Spleen (tissue), 11 donors: ENCODE data around the gene SNAPC2. TPM values are rescaled to one million over a fixed set of nuclear protein-coding genes. Genes with fewer than 3 reads are reported as not detected.
A peak's percentile ranks its signal among the peaks of the same experiment; 100 is the strongest.

Source experiments
- DNase-seq: peaks from one replicate; pipeline ENCODE4 v3.0.0-alpha.2; 2020
- H3K27ac ChIP-seq, 8 donors: fragments of 200-600 bp; sonication (generic) in 7 of 8; 1 replicate in 4 of 8; 2 replicates in 4 of 8; pipeline versions ENCODE4 v1.5.0 to v1.8.0; 2016 to 2021; ENCODE audit warnings: inconsistent platforms in 4 of 8, mild to moderate bottlenecking in 4 of 8, moderate library complexity in 1 of 8
- H3K27me3 ChIP-seq, 7 donors: fragments of 200-600 bp; sonication (generic) in 6 of 7; replicated peaks in 1 of 7; 1 replicate in 4 of 7; 2 replicates in 3 of 7; pipeline versions ENCODE4 v1.5.0 to v1.8.0; 2016 to 2021; ENCODE audit warnings: inconsistent platforms in 3 of 7, mild to moderate bottlenecking in 1 of 7
- H3K36me3 ChIP-seq, 6 donors: fragments of 200-600 bp; sonication (generic) in 5 of 6; 1 replicate in 4 of 6; 2 replicates in 2 of 6; pipeline versions ENCODE4 v1.5.0 to v1.8.0; 2016 to 2021; ENCODE audit warnings: inconsistent platforms in 2 of 6
- H3K4me1 ChIP-seq, 6 donors: fragments of 200-600 bp; sonication (generic) in 5 of 6; 1 replicate in 3 of 6; 2 replicates in 3 of 6; pipeline versions ENCODE4 v1.5.0 to v1.8.0; 2016 to 2021; ENCODE audit warnings: inconsistent platforms in 3 of 6
- H3K4me3 ChIP-seq, 8 donors: fragments of 200-600 bp; sonication (generic) in 7 of 8; 1 replicate in 4 of 8; 2 replicates in 4 of 8; pipeline versions ENCODE4 v1.5.0 to v1.8.0; 2016 to 2021; ENCODE audit warnings: inconsistent platforms in 4 of 8, mild to moderate bottlenecking in 4 of 8, moderate library complexity in 2 of 8
- H3K9me3 ChIP-seq, 8 donors: fragments of 200-600 bp; sonication (generic) in 7 of 8; 1 replicate in 4 of 8; 2 replicates in 4 of 8; pipeline versions ENCODE4 v1.5.0 to v1.8.0; 2016 to 2021; ENCODE audit warnings: inconsistent platforms in 4 of 8
- POLR2A ChIP-seq, 3 donors: fragments of 450-650 bp; IDR thresholded peaks; one replicate each; pipeline ENCODE4 v1.5.1; 2017; ENCODE audit warnings: antibody characterized with exemption in 3 of 3, mild to moderate bottlenecking in 1 of 3
- POLR2AphosphoS5 ChIP-seq, 3 donors: sonication (generic); formaldehyde crosslinking; IDR thresholded peaks; one replicate each; pipeline ENCODE4 v1.5.1; 2017; ENCODE audit warnings: antibody characterized with exemption in 3 of 3
- WGBS, 5 donors: extraction: QIAGEN DNeasy Blood & Tissue Kit in 3 of 5; methylation state at CpG; one replicate each; pipeline versions ENCODE4 v1.1.5 to v1.1.7; 2013 to 2018; 5-methylcytosine and 5-hydroxymethylcytosine counted together
- intact Hi-C: fragments of 100-400 bp; cut with DNase I; formaldehyde crosslinking; loops from one replicate; pipeline ENCODE4 v1.15.0; 2023; ENCODE audit warnings: low total_unique reads
- polyA plus RNA-seq, 3 donors: library from polyadenylated mRNA; stranded (reverse); fragments of 200-250 nt; gene quantifications; one replicate each; pipeline ENCODE4 v1.2.1, GENCODE V29; 2013
- total RNA-seq, 7 donors: library from RNA; depleted of rRNA in 3 of 7; stranded (reverse); fragments of >200 nt in 3 of 7; fragmentation: NEBNext Ultra II Directional in 4 of 7; extraction: Animal tissue kit (Norgen Biotek cat#: 25700) in 4 of 7; gene quantifications; one replicate each; pipeline versions ENCODE4 v1.1.0 to v1.2.1, GENCODE V29; 2016 to 2021
- TF ChIP-seq, protein P1 (sequence below), 11 experiments: fragments of 200-600 bp in 7 of 11; fragments of 450-650 bp in 4 of 11; sonication (generic) in 4 of 11; IDR thresholded peaks in 8 of 11; conservative IDR thresholded peaks in 3 of 11; 1 replicate in 7 of 11; 2 replicates in 4 of 11; pipeline versions ENCODE4 v1.4.0 to v1.8.0; 2016 to 2021; ENCODE audit warnings: antibody characterized with exemption in 11 of 11, inconsistent platforms in 4 of 11, mild to moderate bottlenecking in 1 of 11
- donor health status: healthy with polysubstance abuse.
- donor health status: DM: no; HTN: no; CAD: no; lungs with moderate emphysema.
- donor health status: DM: no; HTN: no; CAD: no.
- donor health status: Bipolar disorder and iron deficiency.
- donor health status: healthy.
- donor health status: DM: no; HTN: no; CAD: no.
- donor health status: DM: yes; HTN: yes; CAD: no.

SNAPC2 gene
- total and polyA plus RNA-seq, 10 donors, result 13.1 to 23.9 (median 18.5) TPM

DNA sequence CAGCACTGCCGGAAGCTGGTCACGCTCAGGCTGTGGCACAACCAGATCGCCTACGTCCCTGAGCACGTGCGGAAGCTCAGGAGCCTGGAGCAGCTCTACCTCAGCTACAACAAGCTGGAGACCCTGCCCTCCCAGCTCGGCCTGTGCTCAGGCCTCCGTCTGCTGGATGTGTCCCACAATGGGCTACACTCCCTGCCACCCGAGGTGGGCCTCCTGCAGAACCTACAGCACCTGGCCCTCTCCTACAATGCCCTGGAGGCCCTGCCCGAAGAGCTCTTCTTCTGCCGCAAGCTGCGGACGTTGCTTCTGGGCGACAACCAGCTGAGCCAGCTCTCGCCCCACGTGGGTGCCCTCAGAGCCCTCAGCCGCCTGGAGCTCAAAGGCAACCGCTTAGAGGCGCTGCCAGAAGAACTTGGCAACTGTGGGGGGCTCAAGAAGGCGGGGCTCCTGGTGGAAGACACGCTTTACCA is 19.7 kb upstream of the SNAPC2 start:
- H3K27ac ChIP-seq, result no peak overlapping the region
- H3K4me1 ChIP-seq, result peaks cover 13 to 25% (median 21%) of the 10 kb centered on the region in 6 donors
- H3K9me3 ChIP-seq, result no peaks in the 10 kb centered on the region
- TF ChIP-seq, protein P1, sequence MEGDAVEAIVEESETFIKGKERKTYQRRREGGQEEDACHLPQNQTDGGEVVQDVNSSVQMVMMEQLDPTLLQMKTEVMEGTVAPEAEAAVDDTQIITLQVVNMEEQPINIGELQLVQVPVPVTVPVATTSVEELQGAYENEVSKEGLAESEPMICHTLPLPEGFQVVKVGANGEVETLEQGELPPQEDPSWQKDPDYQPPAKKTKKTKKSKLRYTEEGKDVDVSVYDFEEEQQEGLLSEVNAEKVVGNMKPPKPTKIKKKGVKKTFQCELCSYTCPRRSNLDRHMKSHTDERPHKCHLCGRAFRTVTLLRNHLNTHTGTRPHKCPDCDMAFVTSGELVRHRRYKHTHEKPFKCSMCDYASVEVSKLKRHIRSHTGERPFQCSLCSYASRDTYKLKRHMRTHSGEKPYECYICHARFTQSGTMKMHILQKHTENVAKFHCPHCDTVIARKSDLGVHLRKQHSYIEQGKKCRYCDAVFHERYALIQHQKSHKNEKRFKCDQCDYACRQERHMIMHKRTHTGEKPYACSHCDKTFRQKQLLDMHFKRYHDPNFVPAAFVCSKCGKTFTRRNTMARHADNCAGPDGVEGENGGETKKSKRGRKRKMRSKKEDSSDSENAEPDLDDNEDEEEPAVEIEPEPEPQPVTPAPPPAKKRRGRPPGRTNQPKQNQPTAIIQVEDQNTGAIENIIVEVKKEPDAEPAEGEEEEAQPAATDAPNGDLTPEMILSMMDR (IDR thresholded peaks at IDR 0.05 in 8 of 11, conservative IDR thresholded peaks at IDR 0.05 in 3 of 11), result no peak
- TF ChIP-seq POLR2A (IDR thresholded peaks at IDR 0.05) (no peak), POLR2AphosphoS5 (IDR thresholded peaks at IDR 0.05) (no peak)
- no peak for DNase-seq
- peaks cover 0 to 8% (median 0%) of the 10 kb centered on the region in 6 donors for H3K36me3 ChIP-seq
- WGBS, 5 donors, result 76 to 85% (median 80%) methylated on average over 12 to 21 of the region's 21 CpGs
- intact Hi-C loops, result no loop called here
- H3K4me3 ChIP-seq, result no peak overlapping the region
- peaks cover 0 to 17% (median 1%) of the 10 kb centered on the region in 7 donors for H3K27me3 ChIP-seq

DNA sequence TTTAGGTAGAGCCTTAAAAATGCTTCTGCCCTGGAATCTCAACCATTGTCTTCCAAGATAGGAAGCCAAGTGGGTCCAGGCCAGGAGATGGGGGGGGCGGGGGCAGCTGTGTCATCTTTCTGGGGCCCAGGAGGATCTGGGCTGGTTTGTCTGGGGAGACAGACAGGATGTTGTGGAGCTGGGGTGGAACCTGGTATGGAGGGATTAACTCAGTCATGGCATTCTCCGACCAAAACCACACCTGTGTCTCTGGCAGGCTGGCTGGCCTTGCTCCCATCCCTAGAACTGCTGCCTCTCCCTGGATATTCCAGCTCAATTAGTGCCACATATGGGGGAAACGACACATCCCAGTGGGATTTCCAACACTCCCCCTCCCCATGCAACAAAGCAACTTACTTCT is 19.2 kb upstream of the SNAPC2 start:
- 71 to 91% (median 80%) methylated on average over 3 of the region's 3 CpGs for WGBS, 5 donors

GRCh38 chr19:7901337-7901736 is 18.8 kb upstream of the SNAPC2 start:
- no peak for DNase-seq
- Histone ChIP-seq H3K27ac (no peak overlapping the region), H3K4me3 (no peak overlapping the region), H3K9me3 (no peaks in the 10 kb centered on the region), H3K27me3 (peaks cover 0 to 13% (median 0%) of the 10 kb centered on the region in 7 donors), H3K36me3 (peaks cover 0 to 17% (median 5%) of the 10 kb centered on the region in 6 donors), H3K4me1 (peaks cover 14 to 34% (median 29%) of the 10 kb centered on the region in 6 donors)
- 91 to 94% (median 93%) methylated on average over 7 of the region's 7 CpGs for WGBS, 5 donors
- intact Hi-C loops, result no loop called here
- TF ChIP-seq POLR2AphosphoS5 (IDR thresholded peaks at IDR 0.05) (no peak), POLR2A (IDR thresholded peaks at IDR 0.05) (no peak)
- TF ChIP-seq, protein P1 (IDR thresholded peaks at IDR 0.05 in 8 of 11, conservative IDR thresholded peaks at IDR 0.05 in 3 of 11), result no peak

More for the DNA sequence above, 19.2 kb upstream of the SNAPC2 start:
- Histone ChIP-seq H3K9me3 (no peaks in the 10 kb centered on the region), H3K27me3 (peaks cover 0 to 13% (median 0%) of the 10 kb centered on the region in 7 donors), H3K27ac (no peak overlapping the region), H3K36me3 (peaks cover 0 to 13% (median 1%) of the 10 kb centered on the region in 6 donors), H3K4me1 (peaks cover 14 to 30% (median 25%) of the 10 kb centered on the region in 6 donors), H3K4me3 (no peak overlapping the region)
- no peak for DNase-seq
- intact Hi-C loops, result no loop called here
- TF ChIP-seq POLR2AphosphoS5 (IDR thresholded peaks at IDR 0.05) (no peak), POLR2A (IDR thresholded peaks at IDR 0.05) (no peak)
- TF ChIP-seq, protein P1 (IDR thresholded peaks at IDR 0.05 in 8 of 11, conservative IDR thresholded peaks at IDR 0.05 in 3 of 11), result no peak

GRCh38 chr19:7902796-7903243 is 17.3 kb upstream of the SNAPC2 start:
- Histone ChIP-seq H3K27me3 (peaks cover 0 to 13% (median 0%) of the 10 kb centered on the region in 7 donors), H3K27ac (peak overlapping the region; percentile 83 to 95 (median 92)), H3K4me3 (peak overlapping the region; percentile 52 to 89 (median 74)), H3K4me1 (peaks cover 14 to 49% (median 41%) of the 10 kb centered on the region in 6 donors), H3K36me3 (peaks cover 0 to 31% (median 7%) of the 10 kb centered on the region in 6 donors), H3K9me3 (no peaks in the 10 kb centered on the region)
- TF ChIP-seq POLR2AphosphoS5 (IDR thresholded peaks at IDR 0.05), result no peak
- TF ChIP-seq, protein P1 (IDR thresholded peaks at IDR 0.05 in 8 of 11, conservative IDR thresholded peaks at IDR 0.05 in 3 of 11), result no peak
- no peak for TF ChIP-seq POLR2A (IDR thresholded peaks at IDR 0.05)
- intact Hi-C loops, result no loop called here
- no peak for DNase-seq
- 17 to 49% (median 23%) methylated on average over 8 to 20 of the region's 20 CpGs for WGBS, 5 donors
